Stimulated activated CD8-positive, alpha-beta memory T cell treated with anti-CD3 and anti-CD28 coated beads, Interleukin-4, amount 100 ng/mL, for 24 hours (primary cell): ENCODE data around the gene LYZL4.

ENCODE experiments used
- DNase-seq: peaks from one replicate; pipeline ENCODE4 v3.0.0-alpha.2; 2020; ENCODE audit warnings: low read depth

Gene LYZL4, protein sequence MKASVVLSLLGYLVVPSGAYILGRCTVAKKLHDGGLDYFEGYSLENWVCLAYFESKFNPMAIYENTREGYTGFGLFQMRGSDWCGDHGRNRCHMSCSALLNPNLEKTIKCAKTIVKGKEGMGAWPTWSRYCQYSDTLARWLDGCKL

GRCh38 chr3:42410370-42411131 is at the start of gene LYZL4:
Gene LYZL4 (minus strand): TSS chr3:42410610. CDS start chr3:42407251, 3,359 bp downstream.
- DNase-seq = no peak

DNA sequence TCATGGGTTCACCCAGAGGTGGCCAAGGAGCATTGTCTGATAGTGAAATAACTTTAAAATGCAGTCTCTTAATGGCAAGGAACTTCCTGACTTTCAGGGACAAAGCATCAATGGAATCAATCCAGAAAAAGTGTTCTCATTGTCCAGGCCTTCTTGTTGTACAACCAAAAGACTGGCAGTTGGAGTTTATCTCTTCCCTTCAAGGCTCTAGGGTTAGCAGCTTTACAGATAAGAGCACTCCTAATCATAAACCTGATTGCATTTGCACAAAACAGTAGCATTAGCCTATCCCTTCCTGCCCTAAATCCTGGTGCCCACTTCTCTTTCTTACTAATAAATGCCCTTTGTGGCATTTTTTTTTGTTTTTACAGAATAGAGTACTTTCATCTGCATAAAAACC is 48.7 kb upstream of the LYZL4 start:
- no peak for DNase-seq

DNA sequence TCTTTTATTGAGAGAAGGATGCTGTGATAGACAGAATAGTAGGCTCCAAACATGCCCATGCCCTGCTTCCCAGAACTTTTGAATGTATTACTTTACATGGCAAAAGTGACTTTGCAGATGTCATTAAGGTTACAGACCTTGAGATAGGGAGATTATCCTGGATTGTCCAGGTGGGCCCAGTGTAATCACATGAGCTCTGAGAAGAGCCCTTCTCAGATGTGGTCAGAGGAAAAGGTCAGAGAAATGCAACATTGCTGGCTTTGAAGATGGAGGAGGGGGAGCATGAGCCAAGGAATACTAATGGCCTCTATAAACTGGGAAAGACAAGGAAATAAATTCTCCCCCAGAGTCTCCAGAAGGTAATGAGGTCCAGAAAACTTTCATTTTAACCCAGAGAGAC is 45.8 kb upstream of the LYZL4 start:
- no peak for DNase-seq

- DNase-seq = no peak
Observed at GRCh38 chr3:42451546-42452230, 41.3 kb upstream of the LYZL4 start.

DNA sequence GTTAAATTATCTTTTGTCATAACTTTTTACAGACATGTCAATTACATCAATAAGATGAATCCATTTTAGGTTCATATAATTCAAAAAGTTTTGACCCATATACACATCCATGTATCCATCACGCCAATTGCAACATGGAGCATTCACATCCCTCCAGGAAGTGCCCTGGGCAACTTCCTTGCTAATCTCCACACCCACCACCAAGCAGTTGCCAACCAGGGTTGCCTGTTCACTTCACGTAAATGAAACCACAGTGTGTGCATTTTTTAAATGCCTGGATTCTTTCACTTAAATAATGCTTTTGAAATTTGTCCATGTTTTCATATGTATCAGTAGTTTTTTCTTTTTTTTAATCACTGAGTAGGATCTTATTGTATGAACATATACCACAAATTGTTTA is 40.7 kb upstream of the LYZL4 start:
- no peak for DNase-seq

- no peak for DNase-seq
Observed at GRCh38 chr3:42450567-42450966, 40.2 kb upstream of the LYZL4 start.

DNA sequence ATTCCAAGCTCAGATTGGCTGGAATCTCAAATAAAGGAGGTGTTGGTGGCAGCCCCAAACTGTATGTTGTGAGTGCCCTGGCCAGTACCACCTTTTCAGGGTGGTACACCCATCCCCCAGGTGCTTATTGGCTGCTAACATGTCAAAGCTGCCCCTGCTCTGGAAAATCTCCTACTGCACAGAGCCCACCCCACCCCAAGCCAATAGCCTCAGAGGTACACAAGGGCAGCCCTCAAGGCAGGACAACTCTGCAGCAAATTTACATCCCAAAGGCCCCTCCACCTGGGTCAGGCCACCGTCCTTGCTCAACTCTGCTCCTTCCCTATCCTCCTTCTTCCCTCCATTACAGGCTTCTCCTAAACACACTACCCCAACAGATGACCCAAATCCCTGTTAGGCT is 37.1 kb upstream of the LYZL4 start:
- DNase-seq = no peak

DNA sequence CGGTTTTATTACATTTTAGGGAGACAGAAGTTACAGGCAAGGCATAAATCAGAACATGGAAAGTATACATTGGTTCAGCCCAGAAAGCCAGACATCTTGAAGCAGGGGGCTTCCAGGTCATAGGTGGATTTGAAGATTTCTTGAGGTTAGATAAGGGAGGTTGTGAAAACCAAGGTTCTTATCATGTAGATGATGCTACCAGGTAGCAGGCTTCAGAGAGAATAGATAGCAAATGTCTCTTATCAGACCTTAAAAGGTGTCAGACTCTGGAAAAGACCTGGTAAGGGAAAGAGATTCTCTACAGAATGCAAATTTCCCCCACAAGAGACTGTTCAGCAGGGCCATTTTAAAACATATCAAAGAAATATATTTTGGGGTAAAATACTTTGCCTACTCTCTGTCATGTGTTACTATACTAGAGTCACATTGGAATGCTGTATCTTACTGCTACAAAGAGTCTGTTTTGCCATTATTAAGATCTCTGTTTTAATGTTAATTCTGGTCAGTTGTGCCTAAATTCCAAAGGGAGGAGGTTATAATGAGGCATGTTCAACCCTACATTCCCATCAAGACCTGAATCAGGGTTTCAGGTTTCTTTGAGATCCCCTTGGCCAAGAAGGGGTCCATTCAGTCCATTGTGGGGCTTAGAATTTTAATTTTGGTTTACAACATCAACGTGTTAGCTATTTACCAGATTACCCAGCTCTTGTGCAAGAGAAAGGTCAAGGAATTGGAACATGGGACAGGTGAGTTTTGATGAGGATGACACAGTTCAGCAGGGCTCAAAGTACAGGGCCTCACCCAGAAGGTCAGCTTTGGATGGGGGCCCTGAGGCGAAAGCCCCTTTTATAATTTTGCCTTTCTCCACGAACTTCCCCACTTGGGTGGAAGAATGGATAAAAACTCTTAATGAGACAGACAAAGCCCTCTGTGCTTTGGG is 36.0 kb upstream of the LYZL4 start:
- DNase-seq = no peak

- peak; percentile 69 for DNase-seq
Observed at GRCh38 chr3:42443819-42444436, 33.5 kb upstream of the LYZL4 start.

DNA sequence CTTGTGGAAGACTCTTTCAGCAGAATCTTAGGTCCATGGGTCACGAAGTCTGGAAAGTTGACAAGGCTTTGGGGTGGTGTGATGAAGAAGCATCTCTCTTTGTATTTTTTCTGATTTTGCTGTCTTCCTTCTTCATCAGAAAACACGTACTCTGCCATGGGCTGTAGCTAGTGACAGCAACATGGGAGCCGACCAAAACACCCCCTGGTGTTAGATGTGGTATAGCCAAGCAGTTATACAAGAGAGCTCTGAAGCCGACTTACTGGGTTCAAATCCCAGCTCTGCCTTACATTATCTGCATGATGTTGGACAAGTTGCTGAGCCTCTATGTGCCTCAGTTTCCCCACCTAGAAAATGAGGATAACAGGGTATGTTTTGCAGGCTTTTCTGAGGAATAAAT is 32.9 kb upstream of the LYZL4 start:
- no peak for DNase-seq

DNA sequence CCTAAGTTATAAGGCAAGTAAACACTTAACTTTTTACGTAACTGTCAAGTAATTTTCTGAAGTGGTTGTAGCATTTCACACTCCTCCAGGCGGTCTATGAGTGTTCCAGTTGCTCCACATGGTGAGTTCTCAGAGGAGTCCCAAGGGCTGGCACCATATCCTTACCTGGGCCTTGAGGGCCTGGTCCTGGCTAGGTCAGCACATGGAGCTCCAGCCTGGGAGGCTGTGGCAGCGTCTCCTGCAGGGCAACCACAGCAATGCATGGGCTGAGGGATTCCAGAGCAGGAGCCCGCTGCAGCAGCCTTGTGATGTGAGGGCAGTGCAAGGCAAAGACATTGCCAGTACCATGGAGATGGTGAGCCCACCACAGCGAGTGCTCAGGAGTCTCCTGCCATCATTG is 32.2 kb upstream of the LYZL4 start:
- DNase-seq = no peak

- DNase-seq = no peak
Observed at GRCh38 chr3:42441791-42442190, 31.4 kb upstream of the LYZL4 start.

DNA sequence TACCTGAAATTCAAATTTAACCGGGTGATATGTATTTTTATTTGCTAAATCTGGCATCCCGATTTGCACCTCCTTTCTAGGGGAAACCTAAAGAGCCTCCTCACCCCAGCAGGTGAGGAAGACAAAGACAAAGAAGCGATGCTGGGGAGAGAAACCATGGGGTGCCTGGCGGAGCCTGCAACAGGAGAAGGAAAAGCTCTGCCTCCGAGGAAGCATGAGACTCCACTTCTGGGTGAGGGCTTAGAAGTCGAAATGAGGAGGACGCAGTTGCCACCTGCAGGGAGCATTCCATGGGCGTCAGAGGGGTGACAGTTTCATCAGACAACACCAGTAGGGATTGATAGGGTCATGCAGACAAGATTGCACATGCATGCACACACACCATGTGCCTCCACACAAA is 30.5 kb upstream of the LYZL4 start:
- DNase-seq = no peak

DNA sequence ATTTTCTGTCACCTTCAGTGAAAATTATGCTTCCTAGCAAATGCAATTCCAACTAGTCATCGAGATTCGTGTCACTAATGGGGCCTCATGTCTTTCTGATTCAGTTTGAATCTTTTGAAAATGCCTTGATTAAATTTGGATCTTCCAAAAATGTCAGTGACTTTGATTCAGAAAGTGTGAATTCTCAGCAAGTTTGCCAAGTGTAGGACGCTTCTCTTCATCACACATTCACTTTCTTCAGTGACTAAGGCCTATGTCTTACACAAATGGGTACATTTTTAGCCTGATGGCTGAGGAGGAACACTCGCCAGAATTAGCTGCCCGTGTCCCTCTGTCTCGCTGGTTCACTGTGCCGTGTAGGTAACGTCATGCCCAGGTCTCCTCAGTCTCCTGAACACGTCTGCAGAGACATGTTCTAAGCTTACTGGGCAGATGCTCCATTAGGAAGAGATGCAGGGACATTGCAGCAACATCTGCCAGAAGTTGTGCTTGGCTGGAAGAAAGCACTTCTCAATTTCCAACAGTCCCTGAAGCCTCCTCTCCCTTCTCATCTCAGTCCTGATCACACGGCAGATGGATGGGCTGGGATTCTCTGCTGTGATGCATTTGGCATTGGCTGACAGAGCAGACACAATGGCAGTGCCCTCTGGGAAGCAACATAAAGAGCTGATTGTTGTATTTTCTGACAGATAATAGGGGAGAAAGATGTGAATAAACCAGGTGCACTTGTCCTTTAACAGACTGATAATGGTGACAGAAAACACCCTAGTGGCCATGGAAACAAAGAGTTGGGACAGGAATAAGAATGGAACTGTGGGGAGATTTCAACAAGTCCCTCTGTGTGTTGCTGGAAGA is 29.1 kb upstream of the LYZL4 start:
- no peak for DNase-seq

DNA sequence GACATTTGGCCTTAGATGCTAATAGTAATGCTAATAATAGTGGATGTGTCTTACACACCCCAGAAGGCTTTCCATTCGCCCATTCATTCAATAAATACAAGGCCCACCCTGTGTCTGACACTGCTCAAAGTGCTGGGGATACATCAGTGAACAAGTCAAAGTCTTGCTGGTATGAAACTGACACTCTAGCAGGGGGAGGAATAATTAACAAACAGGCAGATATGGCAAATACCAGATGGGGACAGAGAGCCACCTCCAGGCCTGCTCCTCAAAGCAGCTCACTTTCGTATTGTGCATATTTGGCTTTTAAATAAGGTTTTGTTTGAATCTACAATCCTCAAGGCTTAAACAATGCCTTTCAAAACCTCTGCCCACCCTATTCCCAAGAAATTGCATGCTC is 28.3 kb upstream of the LYZL4 start:
- DNase-seq = no peak

DNA sequence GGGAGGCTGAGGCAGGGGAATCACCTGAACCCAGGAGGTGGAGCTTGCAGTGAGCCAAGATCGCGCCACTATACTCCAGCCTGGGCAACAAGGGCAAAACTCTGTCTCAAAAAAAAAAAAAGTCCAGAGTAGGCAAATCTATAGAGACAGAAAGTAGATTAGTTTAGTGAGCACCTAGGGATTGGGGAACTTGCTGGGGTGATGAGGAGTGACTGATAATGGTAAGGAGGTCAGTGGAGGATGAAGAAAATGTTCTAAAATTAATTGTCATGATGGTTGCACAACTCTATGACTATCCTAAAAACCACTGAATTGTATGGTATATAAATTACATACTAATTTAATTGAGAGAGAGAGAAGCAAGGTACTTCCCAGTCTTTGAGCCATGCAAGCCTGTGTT is 27.8 kb upstream of the LYZL4 start:
- no peak for DNase-seq

- no peak for DNase-seq
Observed at GRCh38 chr3:42434777-42435380, 24.5 kb upstream of the LYZL4 start.

DNA sequence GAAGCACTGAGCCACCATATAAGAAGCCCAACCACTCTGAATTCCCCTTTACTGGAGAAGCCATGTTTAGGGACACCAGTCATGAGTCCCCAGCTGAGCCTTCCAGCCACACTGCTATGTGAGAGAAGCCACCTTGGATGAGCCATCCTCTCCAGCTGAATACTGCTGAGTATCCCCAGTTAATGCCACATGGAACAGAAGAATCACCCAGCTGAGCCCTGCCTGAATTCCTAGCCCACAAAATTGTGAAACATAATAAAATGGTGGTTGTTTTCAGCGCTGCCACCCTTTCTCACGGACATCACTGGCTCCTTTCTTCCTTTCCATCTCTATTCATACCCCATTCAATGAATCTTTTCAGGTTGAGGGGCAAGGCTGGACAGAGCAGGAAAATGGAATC is 22.1 kb upstream of the LYZL4 start:
- no peak for DNase-seq

DNA sequence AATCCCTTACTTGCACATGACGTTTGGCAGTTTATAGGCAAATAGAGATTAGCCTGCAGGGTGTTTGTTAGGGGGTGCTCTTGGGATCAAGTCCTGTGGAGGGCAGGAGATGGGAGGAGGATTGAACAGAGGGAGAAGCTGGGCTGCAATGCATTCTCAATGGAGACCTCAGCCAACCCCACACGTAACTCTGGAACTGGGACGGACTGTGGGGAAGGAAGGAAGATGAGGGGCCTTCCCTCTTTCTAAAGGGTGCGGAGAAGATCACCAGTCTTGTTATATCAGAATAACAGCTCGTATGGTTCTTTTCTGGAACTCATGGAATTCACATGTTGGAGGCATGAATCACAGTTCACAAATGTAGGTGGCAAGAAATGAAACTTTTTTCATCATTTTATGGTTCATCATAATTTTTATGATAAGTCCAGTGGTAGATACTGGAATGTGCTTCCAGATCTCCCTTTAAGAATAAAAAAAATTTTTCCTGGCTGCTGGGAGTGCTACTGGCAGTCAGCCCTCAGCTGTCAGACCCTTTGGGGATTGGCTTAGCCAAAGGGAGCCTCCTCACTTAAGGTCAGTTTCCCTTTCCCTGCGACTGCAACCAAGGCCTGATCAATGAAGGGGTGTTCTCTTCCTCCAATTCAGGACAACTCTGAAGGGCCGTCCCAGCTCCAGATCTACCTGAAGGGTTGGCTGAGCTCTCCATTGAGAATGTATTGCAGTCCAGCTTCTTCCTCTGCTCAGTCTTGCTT is 20.5 kb upstream of the LYZL4 start:
- DNase-seq = no peak

DNA sequence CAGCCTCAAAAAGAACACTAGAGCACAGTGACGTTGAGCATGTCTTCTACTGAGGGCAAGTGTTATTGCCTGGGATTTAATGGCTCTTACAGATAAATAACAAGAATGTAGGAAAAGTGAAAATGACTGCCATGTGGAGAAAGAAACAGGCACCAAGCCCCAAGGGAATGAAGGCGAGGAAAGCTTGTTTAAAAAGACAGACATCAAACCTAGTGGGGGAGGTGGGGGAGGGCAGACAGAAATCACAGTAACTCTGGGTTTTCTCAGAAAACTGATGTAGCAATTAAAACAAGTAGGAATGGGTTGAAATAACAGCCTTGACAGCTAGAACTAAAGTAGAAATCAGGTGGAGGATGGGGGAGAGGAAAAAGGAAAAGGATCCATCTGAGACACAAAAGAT is 18.4 kb upstream of the LYZL4 start:
- no peak for DNase-seq
